A673 (cell line): ENCODE results near the gene RPS6KA6. TPM values are rescaled to one million over a fixed set of nuclear protein-coding genes. Genes with fewer than 3 reads are reported as not detected.

Experiments
- BruUV-seq: library from RNA; stranded (reverse); fragments of 400-500 nt; replicated peaks from 2 replicates; lab custom pipeline; 2021; lab: Mats Ljungman, UMichigan
- CTCF ChIA-PET: fragments of 300-600 bp; sonication (Branson Sonifier 250); formaldehyde crosslinking; loops from one replicate; lab custom pipeline; 2022; ENCODE audit warnings: antibody characterized with exemption; lab: Charles Lee
- POLR2A ChIA-PET: fragments of 300-600 bp; sonication (Branson Sonifier 250); formaldehyde crosslinking; loops from one replicate; lab custom pipeline; 2022; ENCODE audit warnings: antibody characterized with exemption; ENCODE audit not compliant: low non-redundant PET; lab: Charles Lee
- DNase-seq: peaks from one replicate; pipeline ENCODE4 v3.0.0-alpha.2; 2015; ENCODE audit warnings: low spot score
- H3K27ac ChIP-seq: fragments of 200-600 bp; sonication (generic); 2 replicates; pipeline ENCODE4 v1.5.1; 2016; ENCODE audit warnings: mixed run types, low read depth, mild to moderate bottlenecking, mixed read lengths, antibody characterized with exemption, low read length; ENCODE audit not compliant: poor library complexity, severe bottlenecking
- H3K27me3 ChIP-seq: fragments of 200-600 bp; sonication (generic); replicated peaks from 2 replicates; pipeline ENCODE4 v1.6.1; 2017; ENCODE audit warnings: mixed run types, low read depth, mild to moderate bottlenecking, mixed read lengths, antibody characterized with exemption, low read length; ENCODE audit not compliant: insufficient read depth, poor library complexity
- H3K36me3 ChIP-seq: fragments of 200-600 bp; sonication (generic); 2 replicates; pipeline ENCODE4 v1.6.1; 2016; ENCODE audit warnings: mixed run types, mild to moderate bottlenecking, mixed read lengths, antibody characterized with exemption, low read length; ENCODE audit not compliant: insufficient read depth, poor library complexity, severe bottlenecking
- H3K4me1 ChIP-seq: fragments of 200-600 bp; sonication (generic); 2 replicates; pipeline ENCODE4 v1.6.1; 2017; ENCODE audit warnings: mixed run types, mild to moderate bottlenecking, mixed read lengths, antibody characterized with exemption, low read length; ENCODE audit not compliant: insufficient read depth, poor library complexity, severe bottlenecking
- H3K4me3 ChIP-seq: fragments of 200-600 bp; sonication (generic); 2 replicates; pipeline ENCODE4 v1.5.1; 2016; ENCODE audit warnings: low read depth, mixed run types, mild to moderate bottlenecking, mixed read lengths, low read length; ENCODE audit not compliant: poor library complexity, severe bottlenecking
- H3K9me3 ChIP-seq: fragments of 200-600 bp; sonication (generic); 2 replicates; pipeline ENCODE4 v1.6.1; 2016; ENCODE audit warnings: mixed run types, low read depth, mild to moderate bottlenecking, mixed read lengths, antibody characterized with exemption, low read length; ENCODE audit not compliant: poor library complexity, severe bottlenecking
- CTCF ChIP-seq: fragments of 300-800, 200-600 bp; sonication (generic); conservative IDR thresholded peaks from 2 replicates; pipeline ENCODE4 v1.5.1; 2017; ENCODE audit warnings: low read depth, mild to moderate bottlenecking, antibody characterized with exemption, low read length, moderate library complexity, mixed read lengths
- EZH2 ChIP-seq: fragments of 200-600 bp; sonication (generic); IDR thresholded peaks from 2 replicates; pipeline ENCODE4 v1.6.1; 2017; ENCODE audit warnings: borderline replicate concordance, low read depth, mild to moderate bottlenecking, mixed read lengths, antibody characterized with exemption, low read length; ENCODE audit not compliant: poor library complexity, severe bottlenecking
- intact Hi-C: fragments of 100-400 bp; cut with micrococcal nuclease; formaldehyde crosslinking; loops from one replicate; pipeline ENCODE4 v1.10.0; 2022; ENCODE audit not compliant: unreplicated experiment
- total RNA-seq: library from RNA; stranded (reverse); gene quantifications from 2 replicates; pipeline ENCODE4 v1.2.3, GENCODE V29; 2021

Gene RPS6KA6
- total RNA-seq, 1 experiment from 2014 or later = not detected

- intact Hi-C loops = no loop called here
These were observed 19.9 kb downstream of the RPS6KA6 start for GRCh38 chrX:84168095-84168494.

GRCh38 chrX:84165711-84166110 lies 22.3 kb downstream of the RPS6KA6 start:
- Histone ChIP-seq H3K27ac (no peak overlapping the region), H3K4me3 (no peak overlapping the region), H3K27me3 (no peaks in the 10 kb centered on the region), H3K4me1 (no peaks in the 10 kb centered on the region), H3K9me3 (peaks cover 6% of the 10 kb centered on the region), H3K36me3 (no peaks in the 10 kb centered on the region)
- no peak for DNase-seq
- no TSS peak for BruUV-seq
- intact Hi-C loops = no loop called here
- TF ChIP-seq CTCF (no peak), EZH2 (no peak)
- POLR2A ChIA-PET = no interaction called here
- CTCF ChIA-PET = no interaction called here

More at GRCh38 chrX:84168095-84168494, 19.9 kb downstream of the RPS6KA6 start:
- no peak for TF ChIP-seq EZH2
- TF ChIP-seq CTCF = no peak
- peaks cover 9% of the 10 kb centered on the region for H3K9me3 ChIP-seq
- H3K4me3 ChIP-seq = no peak overlapping the region
- no peaks in the 10 kb centered on the region for H3K4me1 ChIP-seq
- no peaks in the 10 kb centered on the region for H3K36me3 ChIP-seq
- no peaks in the 10 kb centered on the region for H3K27me3 ChIP-seq
- no TSS peak for BruUV-seq
- ChIA-PET POLR2A (no interaction called here), CTCF (no interaction called here)
- no peak overlapping the region for H3K27ac ChIP-seq
- DNase-seq = no peak

- Histone ChIP-seq H3K27ac (no peak overlapping the region), H3K4me3 (no peak overlapping the region), H3K27me3 (no peaks in the 10 kb centered on the region), H3K36me3 (no peaks in the 10 kb centered on the region), H3K9me3 (peaks cover 6% of the 10 kb centered on the region), H3K4me1 (no peaks in the 10 kb centered on the region)
- POLR2A ChIA-PET = no interaction called here
- TF ChIP-seq CTCF (no peak), EZH2 (no peak)
- BruUV-seq = no TSS peak
- CTCF ChIA-PET = no interaction called here
- intact Hi-C loops = no loop called here
- no peak for DNase-seq
These were observed 25.6 kb downstream of the RPS6KA6 start for GRCh38 chrX:84162401-84162800.
